ENCODE data around the gene SQSTM1. TPM values are rescaled to one million over a fixed set of nuclear protein-coding genes. Genes with fewer than 3 reads are reported as not detected.

SQSTM1 gene
- total RNA-seq, 2 experiments from 2014 or later, result 58.5 to 81.1 TPM

GRCh38 chr5:179883163-179883562 lies 62.5 kb downstream of the SQSTM1 start:
- peaks cover 27% of the 10 kb centered on the region for H3K9me3 ChIP-seq (ENCODE audit: low read length)
- DNase-seq (ENCODE audit: low spot score), result no peak
- H3K4me3 ChIP-seq (ENCODE audit: low read depth, low read length, poor library complexity, severe bottlenecking), result no peak overlapping the region
- no peak overlapping the region for H3K4me2 ChIP-seq (ENCODE audit: low read length)
- H2AFZ ChIP-seq (ENCODE audit: low read length), result no peak overlapping the region
- intact Hi-C loops (cut with micrococcal nuclease; ENCODE audit: unreplicated experiment), result no loop called here
- no peaks in the 10 kb centered on the region for H3K4me1 ChIP-seq (ENCODE audit: insufficient read depth, low read length, poor library complexity, severe bottlenecking)
- no peaks in the 10 kb centered on the region for H3K9me2 ChIP-seq (ENCODE audit: insufficient read depth, low read length)
- TF ChIP-seq CTCF (conservative IDR thresholded peaks at IDR 0.05; ENCODE audit: low read length) (no peak), EZH2phosphoT487 (IDR thresholded peaks at IDR 0.05; ENCODE audit: borderline replicate concordance, low read depth, low read length) (no peak)
- no TSS peak for BruUV-seq (replicated peaks)
- peaks cover 76% of the 10 kb centered on the region for H3K36me3 ChIP-seq (ENCODE audit: insufficient read depth, low read length)
- POLR2A ChIA-PET, result interaction anchor here (0.6 to 1.2 kb wide), 4 partner anchors 16 to 127 kb away, joined by 3 to 4 read pairs (median 3); no protein-coding TSS in a partner anchor
- no peaks in the 10 kb centered on the region for H3K79me2 ChIP-seq (ENCODE audit: insufficient read depth, low read depth, low read length)
- H3K27ac ChIP-seq (ENCODE audit: low read depth, low read length, poor library complexity, severe bottlenecking), result no peak overlapping the region
- CTCF ChIA-PET (ENCODE audit: unreplicated experiment), result no interaction called here
- no peaks in the 10 kb centered on the region for H4K20me1 ChIP-seq (ENCODE audit: insufficient read depth, low read length)

GRCh38 chr5:179885491-179886090 lies 64.9 kb downstream of the SQSTM1 start:
- Histone ChIP-seq H3K4me1 (ENCODE audit: insufficient read depth, low read length, poor library complexity, severe bottlenecking) (no peaks in the 10 kb centered on the region), H3K4me2 (ENCODE audit: low read length) (no peak overlapping the region), H3K9me2 (ENCODE audit: insufficient read depth, low read length) (no peaks in the 10 kb centered on the region), H3K36me3 (ENCODE audit: insufficient read depth, low read length) (peaks cover 86% of the 10 kb centered on the region), H3K9me3 (ENCODE audit: low read length) (peaks cover 27% of the 10 kb centered on the region), H3K79me2 (ENCODE audit: insufficient read depth, low read depth, low read length) (no peaks in the 10 kb centered on the region), H3K4me3 (ENCODE audit: low read depth, low read length, poor library complexity, severe bottlenecking) (no peak overlapping the region), H4K20me1 (ENCODE audit: insufficient read depth, low read length) (no peaks in the 10 kb centered on the region), H2AFZ (ENCODE audit: low read length) (no peak overlapping the region), H3K27ac (ENCODE audit: low read depth, low read length, poor library complexity, severe bottlenecking) (no peak overlapping the region)
- no TSS peak for BruUV-seq (replicated peaks)
- POLR2A ChIA-PET, result no interaction called here
- CTCF ChIA-PET (ENCODE audit: unreplicated experiment), result no interaction called here
- intact Hi-C loops (cut with micrococcal nuclease; ENCODE audit: unreplicated experiment), result no loop called here
- DNase-seq (ENCODE audit: low spot score), result no peak
- TF ChIP-seq EZH2phosphoT487 (IDR thresholded peaks at IDR 0.05; ENCODE audit: borderline replicate concordance, low read depth, low read length) (no peak), CTCF (conservative IDR thresholded peaks at IDR 0.05; ENCODE audit: low read length) (no peak)

GRCh38 chr5:179886190-179886911 lies 65.6 kb downstream of the SQSTM1 start:
- Histone ChIP-seq H3K9me2 (ENCODE audit: insufficient read depth, low read length) (no peaks in the 10 kb centered on the region), H3K9me3 (ENCODE audit: low read length) (peaks cover 27% of the 10 kb centered on the region), H3K4me2 (ENCODE audit: low read length) (no peak overlapping the region), H3K36me3 (ENCODE audit: insufficient read depth, low read length) (peaks cover 93% of the 10 kb centered on the region), H3K27ac (ENCODE audit: low read depth, low read length, poor library complexity, severe bottlenecking) (no peak overlapping the region), H4K20me1 (ENCODE audit: insufficient read depth, low read length) (no peaks in the 10 kb centered on the region), H2AFZ (ENCODE audit: low read length) (no peak overlapping the region), H3K4me3 (ENCODE audit: low read depth, low read length, poor library complexity, severe bottlenecking) (no peak overlapping the region), H3K79me2 (ENCODE audit: insufficient read depth, low read depth, low read length) (no peaks in the 10 kb centered on the region), H3K4me1 (ENCODE audit: insufficient read depth, low read length, poor library complexity, severe bottlenecking) (no peaks in the 10 kb centered on the region)
- POLR2A ChIA-PET, result interaction anchor here (0.6 kb wide), 1 partner anchor 181 kb away, joined by 3 read pairs; no protein-coding TSS in a partner anchor
- BruUV-seq (replicated peaks), result no TSS peak
- CTCF ChIA-PET (ENCODE audit: unreplicated experiment), result no interaction called here
- intact Hi-C loops (cut with micrococcal nuclease; ENCODE audit: unreplicated experiment), result no loop called here
- TF ChIP-seq EZH2phosphoT487 (IDR thresholded peaks at IDR 0.05; ENCODE audit: borderline replicate concordance, low read depth, low read length) (no peak), CTCF (conservative IDR thresholded peaks at IDR 0.05; ENCODE audit: low read length) (no peak)
- no peak for DNase-seq (ENCODE audit: low spot score)

All from OCI-LY7 (cell line).